CD4-positive, alpha-beta T cell (primary cell): Measurements from ENCODE around the gene BEGAIN. TPM values are rescaled to one million over a fixed set of nuclear protein-coding genes. Genes with fewer than 3 reads are reported as not detected.

Experiments used
- ATAC-seq: fragments of 200-7000 bp; cut with Tn5 transposase; one replicate; pipeline ENCODE4 v1.10.0; 2022; ENCODE audit warnings: mild to moderate bottlenecking; ENCODE audit not compliant: poor library complexity
- CTCF ChIA-PET: fragments of 350-600 bp; sonication (Branson Sonifier 250); formaldehyde crosslinking; loops from one replicate; lab custom pipeline; 2021; ENCODE audit warnings: antibody characterized with exemption, inconsistent platforms; lab: Charles Lee
- POLR2A ChIA-PET: fragments of 350-600 bp; sonication (Branson Sonifier 250); formaldehyde crosslinking; loops from one replicate; lab custom pipeline; 2021; ENCODE audit warnings: antibody characterized with exemption, inconsistent platforms; lab: Charles Lee
- DNase-seq, 14 experiments: peaks; one replicate each; pipeline ENCODE4 v3.0.0-alpha.2; 2013 to 2020; ENCODE audit warnings: mixed read lengths in 2 of 14
- H3K27ac ChIP-seq, 2 donors: one replicate each; pipeline versions ENCODE4 v1.5.1 to v1.7.0; 2013; ENCODE audit warnings: low read length in 2 of 2, low read depth in 1 of 2, mild to moderate bottlenecking in 1 of 2
- H3K27me3 ChIP-seq, 2 experiments: 1 replicate in 1 of 2; 2 replicates in 1 of 2; pipeline versions ENCODE4 v1.6.1 to v1.7.0; 2013; ENCODE audit warnings: low read length in 2 of 2, control low read depth in 1 of 2, mild to moderate bottlenecking in 1 of 2, moderate library complexity in 1 of 2; ENCODE audit not compliant: insufficient read depth in 2 of 2, control insufficient read depth in 1 of 2
- H3K36me3 ChIP-seq: one replicate; pipeline ENCODE4 v1.6.1; 2013; ENCODE audit warnings: low read length, control low read depth; ENCODE audit not compliant: insufficient read depth
- H3K4me1 ChIP-seq: one replicate; pipeline ENCODE4 v1.6.1; 2013; ENCODE audit warnings: low read length, control low read depth; ENCODE audit not compliant: insufficient read depth
- H3K4me3 ChIP-seq: one replicate; pipeline ENCODE4 v1.5.1; 2013; ENCODE audit warnings: mild to moderate bottlenecking, low read length, moderate library complexity
- H3K9me3 ChIP-seq, 2 experiments: 1 replicate in 1 of 2; 2 replicates in 1 of 2; pipeline versions ENCODE4 v1.6.1 to v1.7.0; 2013; ENCODE audit warnings: low read length in 2 of 2, mild to moderate bottlenecking in 2 of 2, control low read depth in 1 of 2, moderate library complexity in 1 of 2; ENCODE audit not compliant: control insufficient read depth in 1 of 2, insufficient read depth in 1 of 2
- H3K27ac Mint-ChIP-seq: one replicate; pipeline ENCODE4 v1.8.0; 2020; ENCODE audit warnings: mixed read lengths
- H3K27me3 Mint-ChIP-seq: one replicate; pipeline ENCODE4 v1.8.0; 2021; ENCODE audit warnings: mixed read lengths
- H3K36me3 Mint-ChIP-seq: one replicate; pipeline ENCODE4 v1.8.0; 2021; ENCODE audit warnings: low read depth, mixed read lengths
- H3K4me1 Mint-ChIP-seq: one replicate; pipeline ENCODE4 v1.8.0; 2021; ENCODE audit warnings: low read depth, mixed read lengths
- H3K4me3 Mint-ChIP-seq: one replicate; pipeline ENCODE4 v1.8.0; 2020; ENCODE audit warnings: mild to moderate bottlenecking, mixed read lengths
- H3K9me3 Mint-ChIP-seq: one replicate; pipeline ENCODE4 v1.8.0; 2020; ENCODE audit warnings: mixed read lengths
- CTCF ChIP-seq: fragments of 200-600 bp; IDR thresholded peaks from one replicate; pipeline ENCODE4 v1.8.0; 2022; ENCODE audit warnings: antibody characterized with exemption, mild to moderate bottlenecking
- intact Hi-C, 2 experiments: fragments of 100-400 bp; cut with DNase I in 1 of 2; cut with micrococcal nuclease in 1 of 2; formaldehyde crosslinking; loops; one replicate each; pipeline versions ENCODE4 v1.15.1 to v1.9.0; 2023 to 2025; cut with DNase I, micrococcal nuclease
- total RNA-seq, 174 experiments: library from RNA in 2 of 174; stranded (reverse) in 2 of 174; gene quantifications; one replicate each; pipeline ENCODE4 v1.2.3 and lab custom pipeline; 2021 to 2026

BEGAIN gene
- total RNA-seq, 2 experiments from 2014 or later: 1.5 to 2.0 TPM

- H3K27ac ChIP-seq: no peak overlapping the region
- no peaks in the 10 kb centered on the region for H3K36me3 Mint-ChIP-seq
- TF ChIP-seq CTCF: no peak
- H3K36me3 ChIP-seq: no peaks in the 10 kb centered on the region
- no peaks in the 10 kb centered on the region for H3K9me3 Mint-ChIP-seq
- no peak overlapping the region for H3K4me3 ChIP-seq
- intact Hi-C loops: no loop called here
- H3K4me1 Mint-ChIP-seq: no peaks in the 10 kb centered on the region
- ATAC-seq: no peak
- POLR2A ChIA-PET: no interaction called here
- no peak for DNase-seq
- peaks cover 35% of the 10 kb centered on the region for H3K27me3 Mint-ChIP-seq
- H3K27me3 ChIP-seq: peaks cover under 1 to 4% of the 10 kb centered on the region in 2 experiments
- no peak overlapping the region for H3K4me3 Mint-ChIP-seq
- no peaks in the 10 kb centered on the region for H3K9me3 ChIP-seq
- no peak overlapping the region for H3K27ac Mint-ChIP-seq
- peaks cover 2% of the 10 kb centered on the region for H3K4me1 ChIP-seq
- CTCF ChIA-PET: no interaction called here
These were observed 26.2 kb downstream of the BEGAIN start for GRCh38 chr14:100561005-100561404.

- no peak overlapping the region for H3K27ac Mint-ChIP-seq
- no peak for ATAC-seq
- no peaks in the 10 kb centered on the region for H3K9me3 Mint-ChIP-seq
These were observed 26.7 kb downstream of the BEGAIN start for GRCh38 chr14:100560471-100560870.

GRCh38 chr14:100559455-100559854, 27.8 kb downstream of the BEGAIN start:
- Mint-ChIP-seq H3K36me3 (no peaks in the 10 kb centered on the region), H3K27ac (no peak overlapping the region), H3K27me3 (peaks cover 23% of the 10 kb centered on the region), H3K4me3 (no peak overlapping the region), H3K9me3 (no peaks in the 10 kb centered on the region), H3K4me1 (no peaks in the 10 kb centered on the region)
- no peak for DNase-seq
- Histone ChIP-seq H3K36me3 (no peaks in the 10 kb centered on the region), H3K27me3 (no peaks in the 10 kb centered on the region), H3K27ac (no peak overlapping the region), H3K4me3 (no peak overlapping the region), H3K9me3 (no peaks in the 10 kb centered on the region), H3K4me1 (peaks cover 2% of the 10 kb centered on the region)
- ChIA-PET POLR2A (no interaction called here), CTCF (no interaction called here)
- intact Hi-C loops: no loop called here
- no peak for ATAC-seq
- TF ChIP-seq CTCF: no peak

More at GRCh38 chr14:100560471-100560870, 26.7 kb downstream of the BEGAIN start:
- CTCF ChIA-PET: no interaction called here
- intact Hi-C loops: no loop called here
- H3K9me3 ChIP-seq: no peaks in the 10 kb centered on the region
- no peaks in the 10 kb centered on the region for H3K36me3 ChIP-seq
- no peaks in the 10 kb centered on the region for H3K4me1 Mint-ChIP-seq
- peaks cover 2% of the 10 kb centered on the region for H3K4me1 ChIP-seq
- H3K27me3 Mint-ChIP-seq: peaks cover 30% of the 10 kb centered on the region
- H3K4me3 Mint-ChIP-seq: no peak overlapping the region
- H3K4me3 ChIP-seq: no peak overlapping the region
- no peaks in the 10 kb centered on the region for H3K36me3 Mint-ChIP-seq
- no peak overlapping the region for H3K27ac ChIP-seq
- no peak for TF ChIP-seq CTCF
- POLR2A ChIA-PET: no interaction called here
- DNase-seq: no peak
- no peaks in the 10 kb centered on the region for H3K27me3 ChIP-seq
